GM18868 (cell line): ENCODE results near the gene PYCR2.

Source experiments
- ATAC-seq: cut with Tn5 transposase; IDR thresholded peaks from one replicate; pipeline ENCODE4 v1.9.1; 2021; ENCODE audit warnings: mild to moderate bottlenecking, moderate library complexity; ENCODE audit not compliant: unreplicated experiment

The PYCR2 gene

DNA sequence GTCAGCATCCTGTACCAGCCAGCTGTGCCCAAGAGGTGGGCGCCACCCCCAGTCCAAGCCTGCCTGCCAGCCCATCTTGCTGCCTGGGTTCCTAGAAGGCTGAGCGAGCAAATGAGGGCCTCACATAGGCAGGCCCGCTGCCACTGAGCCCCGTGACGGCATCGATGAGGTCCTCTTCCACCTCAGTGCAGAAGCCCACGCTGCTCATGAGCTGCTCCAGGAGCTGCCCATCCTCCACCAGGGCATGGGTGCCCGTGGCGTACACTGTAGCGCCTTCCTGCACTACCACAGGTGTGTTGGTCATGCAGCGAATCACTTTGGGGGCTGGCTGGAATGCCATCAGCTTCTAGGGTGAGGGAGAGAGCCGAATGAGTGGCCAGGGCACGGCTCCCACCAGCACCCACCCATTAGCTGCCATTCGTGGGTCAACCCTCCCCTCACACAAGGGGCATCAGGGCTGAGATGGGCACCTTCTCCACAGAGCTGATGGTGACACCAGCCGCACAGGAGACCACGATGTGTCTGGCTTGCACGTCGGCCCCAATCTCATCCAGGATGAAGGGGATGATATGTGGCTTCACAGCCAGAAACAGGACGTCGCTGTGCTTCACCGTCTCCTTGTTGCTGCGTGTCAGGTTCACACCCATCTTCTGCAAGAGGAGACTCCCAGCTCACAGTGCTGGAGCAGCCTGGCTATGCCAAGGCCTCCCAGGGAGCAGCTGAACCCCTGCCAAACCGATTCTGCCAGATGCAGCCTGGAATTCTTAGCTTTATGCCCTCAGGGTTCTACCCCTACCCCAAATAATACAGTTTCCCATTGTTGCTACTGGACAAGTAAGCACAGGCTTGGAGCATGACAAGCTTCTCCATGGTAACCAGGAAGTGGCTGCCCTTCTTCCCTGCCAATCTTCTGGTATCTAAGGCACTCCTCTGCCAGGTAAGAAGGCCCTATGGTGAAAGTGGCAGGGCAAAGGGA is 2.0 kb downstream of the PYCR2 start:
- no peak for ATAC-seq

DNA sequence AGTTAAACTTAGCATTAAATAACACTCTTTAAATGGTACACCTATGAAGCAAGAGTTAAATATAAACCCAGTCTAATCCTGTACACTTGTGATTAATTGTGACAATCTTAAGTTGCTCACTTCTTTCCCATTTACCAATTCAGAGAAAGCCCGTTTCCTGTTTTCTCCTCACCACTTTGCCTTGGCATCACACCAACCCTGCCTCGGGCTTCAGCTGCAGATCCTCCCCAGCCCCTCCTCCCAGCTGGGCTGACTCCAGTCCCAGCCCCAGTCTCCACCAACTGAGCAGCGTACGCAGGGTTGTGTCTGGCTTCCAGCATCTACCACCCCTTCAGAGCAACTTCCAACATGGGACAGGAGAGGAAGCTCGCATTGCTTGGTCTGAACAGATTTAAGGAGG is 4.1 kb downstream of the PYCR2 start:
- no peak for ATAC-seq

- ATAC-seq: no peak
Measured at GRCh38 chr1:225918280-225918679, 5.8 kb downstream of the PYCR2 start.

DNA sequence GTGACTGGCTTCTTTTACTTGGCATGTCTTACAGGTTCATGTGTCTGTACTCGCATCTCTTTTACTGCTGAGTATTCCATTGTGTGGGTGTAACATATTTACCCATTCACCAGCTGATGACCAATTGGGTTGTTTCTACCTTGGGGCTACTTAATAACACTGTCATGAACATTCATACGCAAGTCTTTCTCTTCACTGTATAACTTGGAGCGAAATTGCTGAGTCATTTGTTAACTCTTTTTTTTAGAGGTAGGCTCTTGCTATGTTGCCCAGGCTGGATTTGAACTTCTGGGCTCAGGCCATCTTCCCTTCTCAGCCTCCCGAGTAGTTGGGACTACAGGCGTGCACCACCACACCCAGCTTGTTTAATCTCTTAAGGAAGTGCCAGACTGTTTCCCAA is 6.5 kb downstream of the PYCR2 start:
- no peak for ATAC-seq

DNA sequence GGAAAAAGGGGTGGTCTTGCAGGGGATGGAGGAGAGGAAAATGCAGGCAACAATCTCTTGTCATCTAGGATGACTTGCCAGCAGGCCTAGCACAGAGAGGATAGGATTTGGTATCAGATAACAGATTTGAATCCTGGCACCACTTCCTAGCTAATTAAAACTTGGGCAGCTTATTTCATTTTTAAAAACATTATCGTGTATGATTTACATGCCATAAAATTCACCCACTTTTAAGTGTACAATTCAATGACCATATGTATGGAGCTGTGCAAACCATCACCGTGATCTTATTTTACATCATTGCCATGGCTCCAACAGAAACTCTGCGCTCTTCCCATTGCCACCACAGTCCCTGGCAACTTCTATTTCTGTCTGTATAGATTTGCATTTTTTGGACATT is 6.9 kb downstream of the PYCR2 start:
- no peak for ATAC-seq

GRCh38 chr1:225915538-225915991 is 8.5 kb downstream of the PYCR2 start:
- no peak for ATAC-seq

DNA sequence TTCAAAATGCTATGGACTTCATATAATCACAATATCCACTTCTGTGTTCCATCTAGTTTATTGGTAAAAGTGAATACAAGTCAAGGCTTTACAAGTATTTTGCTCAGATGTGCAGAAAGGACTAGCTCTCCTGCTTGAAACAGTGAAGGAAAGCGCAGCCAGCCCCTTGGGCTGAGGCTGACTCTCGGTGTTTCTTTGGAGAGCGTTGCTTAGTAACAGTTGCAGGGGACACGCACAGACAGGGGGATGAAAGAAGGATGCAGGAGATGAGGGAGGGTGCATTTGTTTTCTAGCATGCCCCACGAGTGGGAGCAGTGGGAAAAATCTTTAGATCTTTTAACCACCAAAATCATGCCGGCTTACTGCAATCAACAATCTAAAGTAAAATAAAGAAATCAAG is 9.1 kb downstream of the PYCR2 start:
- no peak for ATAC-seq

DNA sequence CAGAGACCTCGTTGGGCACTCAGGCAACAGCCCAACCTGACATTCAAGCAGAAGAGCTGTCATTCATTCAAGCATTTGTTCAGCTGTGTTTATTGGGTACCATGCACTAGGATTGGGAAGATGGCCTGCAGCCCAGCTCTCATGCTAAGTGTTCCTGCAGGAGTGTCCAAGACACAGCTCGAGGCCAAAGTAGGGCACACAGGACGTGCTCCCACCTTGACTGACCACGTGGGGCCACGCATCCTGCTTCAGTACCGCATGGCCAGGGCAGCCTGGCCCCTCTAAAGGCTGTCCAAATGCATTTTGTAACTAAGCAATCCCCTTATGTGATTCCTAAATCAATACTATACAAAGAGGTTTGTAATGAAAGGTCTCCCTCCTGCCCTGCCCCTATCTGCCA is 9.7 kb downstream of the PYCR2 start:
- no peak for ATAC-seq

DNA sequence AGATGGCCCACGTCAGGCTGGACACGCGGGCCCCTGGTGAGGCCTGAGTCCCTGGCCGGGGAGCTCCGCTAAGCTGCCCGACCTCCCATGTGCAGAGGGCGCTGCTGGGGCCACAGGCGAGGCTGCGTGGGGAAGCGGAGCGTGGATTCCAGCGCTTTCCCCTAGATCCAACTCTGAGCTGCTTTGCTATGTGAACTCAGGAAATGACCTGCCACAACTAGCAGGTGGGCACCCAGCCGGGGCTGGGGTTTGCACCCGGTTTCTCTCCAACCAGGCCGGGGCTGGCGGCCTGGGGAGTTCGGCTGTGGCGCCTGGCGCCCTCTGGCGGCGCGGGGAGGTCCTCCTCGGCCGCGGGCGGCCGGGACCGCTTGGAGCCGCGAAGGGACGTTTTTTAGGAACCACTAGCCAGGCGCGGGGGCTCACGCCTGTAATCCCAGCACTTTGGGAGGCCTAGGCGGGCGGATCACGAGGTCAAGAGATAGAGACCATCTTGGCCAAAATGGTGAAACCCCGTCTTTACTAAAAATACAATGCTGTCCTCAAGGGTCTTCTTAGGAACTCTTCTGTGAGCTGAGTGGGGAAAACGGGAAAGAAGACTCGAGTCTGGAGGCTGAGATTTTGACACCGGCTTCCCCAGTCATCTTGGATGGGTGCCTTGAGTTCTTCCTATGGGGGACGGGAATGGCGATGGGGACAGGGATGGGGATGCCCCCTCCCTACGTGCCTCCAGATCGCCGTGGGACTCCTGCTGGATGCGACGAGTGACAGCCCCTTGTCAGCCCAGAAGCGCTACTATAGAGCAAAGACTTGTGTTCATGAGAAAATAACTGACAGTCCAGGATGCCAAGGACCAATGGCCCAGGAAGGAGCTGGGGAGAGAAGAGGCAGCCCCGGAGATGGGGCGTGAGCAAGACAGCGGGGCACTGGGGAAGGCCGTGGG is 12.6 kb downstream of the PYCR2 start:
- peak; percentile 79 for ATAC-seq

GRCh38 chr1:225909477-225909876 is 14.6 kb downstream of the PYCR2 start:
- no peak for ATAC-seq

DNA sequence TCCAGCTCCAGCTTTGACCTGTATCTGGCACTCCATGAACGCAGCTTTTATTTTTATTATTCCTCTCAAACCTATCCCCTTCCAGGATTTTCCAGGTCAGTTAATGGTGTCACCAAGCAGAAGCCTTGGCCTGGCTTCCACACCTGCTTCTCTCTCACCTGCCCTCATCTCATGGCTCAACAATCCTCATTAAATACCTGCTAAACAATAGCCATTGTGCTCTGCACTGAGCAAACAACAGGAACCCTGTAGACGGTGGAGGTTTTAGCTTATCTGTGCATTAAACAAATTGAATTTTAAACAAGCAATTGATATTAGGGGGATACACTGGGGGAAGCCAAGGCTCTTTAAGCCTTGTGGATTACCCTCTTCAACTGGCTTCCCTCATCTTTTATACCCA is 15.3 kb downstream of the PYCR2 start:
- ATAC-seq: no peak

DNA sequence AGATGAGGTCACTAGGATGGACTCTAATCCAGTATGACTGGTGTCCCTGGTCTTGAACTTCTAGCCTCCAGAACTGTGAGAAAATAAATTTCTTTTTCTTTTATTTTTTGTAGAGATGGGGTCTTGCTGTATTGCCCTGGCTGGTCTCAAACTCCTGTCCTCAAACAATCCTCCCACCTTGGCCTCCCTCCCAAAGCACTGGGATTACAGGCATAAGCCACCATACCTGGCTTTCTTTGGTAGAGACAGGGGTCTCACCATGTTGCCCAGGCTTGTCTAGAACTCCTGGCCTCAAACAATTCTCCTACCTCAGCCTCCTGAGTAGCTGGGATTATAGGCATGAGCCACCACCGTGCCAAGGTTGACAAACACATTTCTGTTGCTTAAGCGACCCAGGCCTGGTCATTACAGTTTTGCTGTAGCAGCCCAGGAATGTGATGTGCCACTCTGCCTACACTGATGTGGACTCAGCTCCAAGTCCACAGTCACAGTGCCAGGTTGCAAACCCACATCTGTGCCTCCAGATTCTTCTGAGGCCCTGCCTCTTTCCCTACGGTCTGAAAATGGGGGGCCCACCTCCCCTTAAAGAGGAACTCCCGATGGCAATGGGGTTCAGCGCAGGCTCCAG is 15.9 kb downstream of the PYCR2 start:
- ATAC-seq: no peak

GRCh38 chr1:225907341-225907740 is 16.7 kb downstream of the PYCR2 start:
- no peak for ATAC-seq

- ATAC-seq: no peak
Measured at GRCh38 chr1:225906467-225906866, 17.6 kb downstream of the PYCR2 start.

- no peak for ATAC-seq
Measured at GRCh38 chr1:225903623-225904022, 20.4 kb downstream of the PYCR2 start.

GRCh38 chr1:225899044-225899925 is 24.8 kb downstream of the PYCR2 start:
- ATAC-seq: no peak

DNA sequence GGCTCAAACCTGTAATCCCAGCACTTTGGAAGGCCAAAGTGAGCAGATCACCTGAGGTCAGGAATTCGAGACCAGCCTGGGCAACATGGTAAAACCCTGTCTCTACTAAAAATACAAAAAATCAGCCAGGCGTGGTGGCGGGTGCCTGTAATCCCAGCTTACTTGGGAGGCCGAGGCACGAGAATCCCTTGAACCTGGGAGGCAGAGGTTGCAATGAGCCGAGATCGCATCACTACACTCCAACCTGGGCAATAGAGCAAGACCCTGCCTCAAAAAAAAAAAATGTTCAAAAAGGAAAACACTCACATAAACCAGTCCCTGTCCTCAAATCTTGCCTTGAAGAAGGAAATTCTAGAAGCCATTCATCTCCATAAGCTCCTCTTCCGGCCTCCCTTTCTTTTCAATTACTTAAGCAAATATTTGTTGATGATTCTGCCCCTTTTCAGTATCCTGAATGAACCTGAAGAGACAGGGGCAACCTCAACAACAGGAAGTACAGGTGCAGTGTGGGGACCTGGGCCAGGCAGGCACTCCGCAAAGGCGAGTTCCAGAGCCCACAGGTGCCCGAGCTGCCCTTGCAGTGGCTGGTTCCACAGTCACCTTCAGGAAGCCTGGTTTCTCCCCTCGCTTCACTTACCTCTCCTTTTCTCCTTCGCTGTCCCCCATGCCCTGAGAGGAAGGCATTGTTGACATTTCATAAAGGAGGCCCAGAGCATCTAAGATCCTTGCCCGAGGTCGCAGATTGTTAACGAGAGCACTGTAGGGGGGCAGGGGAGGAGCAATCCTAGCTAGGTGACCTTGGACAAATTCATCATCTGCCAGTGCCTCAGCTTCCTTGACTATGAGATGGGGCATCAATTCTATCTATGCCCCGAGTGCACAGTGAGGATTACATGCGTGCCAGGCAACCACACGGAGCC is 26.2 kb downstream of the PYCR2 start:
- no peak for ATAC-seq

DNA sequence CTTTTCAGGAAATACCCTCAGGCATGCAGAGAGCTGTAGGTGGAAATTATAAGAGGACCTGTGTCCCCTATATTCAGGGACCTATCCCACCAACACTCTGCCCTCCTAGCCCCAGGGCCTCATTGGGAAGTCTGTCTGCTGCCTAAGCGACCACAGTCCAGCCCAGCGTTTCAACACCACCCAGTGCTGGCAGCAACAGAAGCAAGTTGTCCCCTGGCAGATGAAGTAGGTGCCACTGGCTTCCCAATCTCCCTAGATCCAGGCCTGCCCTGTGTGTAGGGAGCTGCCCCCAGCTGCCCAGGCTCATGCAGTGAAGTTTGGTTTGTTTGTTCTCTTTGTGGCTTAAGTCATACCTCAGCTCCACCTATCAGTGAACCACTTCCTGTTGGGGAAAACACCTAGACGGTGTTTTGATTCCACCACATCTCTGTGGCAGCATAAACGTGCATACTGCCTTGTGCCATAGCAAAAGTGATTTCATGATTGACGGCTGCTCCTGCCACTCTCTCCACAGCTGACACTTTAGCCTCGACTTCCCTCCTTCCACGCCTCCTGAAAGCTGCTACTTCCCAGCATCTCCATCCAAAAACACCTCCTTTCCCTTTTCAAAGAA is 27.0 kb downstream of the PYCR2 start:
- peak; percentile 100 for ATAC-seq

- ATAC-seq: no peak
Measured at GRCh38 chr1:225896494-225896893, 27.6 kb downstream of the PYCR2 start.
